Skin epidermis (tissue), 12 donors: ENCODE data around the gene DR1.
A peak's percentile ranks its signal among the peaks of the same experiment; 100 is the strongest.
"Not testable (repeated sequence)": the region's sequence is repeated elsewhere in the genome, so short reads cannot be mapped to it uniquely, and the experiment has no call there.

Experiments used
- H3K27ac ChIP-seq, 21 experiments: fragments of 200-600 bp; sonication (generic) in 11 of 21; one replicate each; pipeline ENCODE4 v1.5.0; 2020; ENCODE audit warnings: mild to moderate bottlenecking in 3 of 21, inconsistent platforms in 2 of 21, moderate library complexity in 2 of 21
- H3K4me3 ChIP-seq, 7 experiments: fragments of 200-600 bp; sonication (generic) in 2 of 7; one replicate each; pipeline ENCODE4 v1.5.0; 2020; ENCODE audit warnings: inconsistent platforms in 2 of 7, mild to moderate bottlenecking in 2 of 7, moderate library complexity in 1 of 7

Gene DR1

DNA sequence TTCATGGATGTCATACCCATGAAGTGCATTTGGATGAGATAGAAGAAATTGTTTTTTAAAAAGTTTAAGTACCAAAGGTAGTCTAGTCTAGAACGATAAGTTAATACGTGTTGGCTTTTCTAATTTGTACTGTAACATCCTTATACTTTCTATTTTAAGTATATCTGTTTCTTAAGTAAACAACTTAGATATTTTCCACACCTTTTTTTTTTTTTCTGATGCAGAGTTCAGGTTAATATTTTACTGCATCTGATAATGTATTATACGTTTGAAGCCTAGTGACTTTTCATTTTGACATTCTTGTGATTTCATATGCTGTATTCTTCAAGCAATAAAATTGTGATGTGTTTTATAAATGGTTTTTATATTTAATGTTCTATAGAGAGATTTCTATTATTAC, 16.5 kb downstream of the DR1 start:
- no peak overlapping the region for H3K27ac ChIP-seq
- no peak overlapping the region for H3K4me3 ChIP-seq

DNA sequence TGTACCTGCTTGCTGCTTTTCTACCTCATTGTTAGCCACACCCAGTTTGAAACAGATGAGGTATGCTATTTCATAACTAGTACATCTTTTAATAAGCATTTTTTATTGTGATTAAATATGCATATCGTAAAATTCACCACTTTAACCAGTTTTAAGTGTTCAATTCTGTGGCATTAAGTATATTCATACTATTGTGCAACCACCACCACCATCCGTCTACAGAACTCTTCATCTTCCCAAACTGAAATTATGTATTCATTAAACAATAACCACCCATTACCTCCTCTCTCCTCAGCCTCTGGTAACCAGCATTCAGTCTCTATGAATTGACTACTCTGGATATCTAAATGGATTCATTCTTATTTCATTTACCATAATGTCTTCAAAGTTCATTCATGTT, 20.1 kb downstream of the DR1 start:
- H3K4me3 ChIP-seq = no peak overlapping the region
- H3K27ac ChIP-seq = no peak overlapping the region

DNA sequence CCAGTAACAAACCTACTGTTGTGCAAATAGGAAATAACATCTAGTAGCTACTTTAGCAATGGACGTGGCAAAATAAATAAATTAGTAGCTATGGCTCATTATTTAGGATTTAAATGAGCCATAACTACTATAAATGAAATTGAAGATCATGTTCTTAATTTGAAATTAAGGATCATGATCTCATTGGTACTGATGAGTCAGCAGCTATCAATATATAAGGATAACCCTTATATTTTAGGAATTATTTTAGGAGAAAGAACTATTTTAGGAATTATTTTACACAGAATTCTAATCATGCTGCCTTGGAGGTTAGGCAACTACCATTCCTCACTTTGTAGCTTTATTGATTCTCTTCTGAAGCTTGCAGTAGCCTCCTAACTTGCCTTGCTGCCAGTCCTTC, 24.0 kb downstream of the DR1 start:
- H3K4me3 ChIP-seq = no peak overlapping the region
- H3K27ac ChIP-seq = no peak overlapping the region

DNA sequence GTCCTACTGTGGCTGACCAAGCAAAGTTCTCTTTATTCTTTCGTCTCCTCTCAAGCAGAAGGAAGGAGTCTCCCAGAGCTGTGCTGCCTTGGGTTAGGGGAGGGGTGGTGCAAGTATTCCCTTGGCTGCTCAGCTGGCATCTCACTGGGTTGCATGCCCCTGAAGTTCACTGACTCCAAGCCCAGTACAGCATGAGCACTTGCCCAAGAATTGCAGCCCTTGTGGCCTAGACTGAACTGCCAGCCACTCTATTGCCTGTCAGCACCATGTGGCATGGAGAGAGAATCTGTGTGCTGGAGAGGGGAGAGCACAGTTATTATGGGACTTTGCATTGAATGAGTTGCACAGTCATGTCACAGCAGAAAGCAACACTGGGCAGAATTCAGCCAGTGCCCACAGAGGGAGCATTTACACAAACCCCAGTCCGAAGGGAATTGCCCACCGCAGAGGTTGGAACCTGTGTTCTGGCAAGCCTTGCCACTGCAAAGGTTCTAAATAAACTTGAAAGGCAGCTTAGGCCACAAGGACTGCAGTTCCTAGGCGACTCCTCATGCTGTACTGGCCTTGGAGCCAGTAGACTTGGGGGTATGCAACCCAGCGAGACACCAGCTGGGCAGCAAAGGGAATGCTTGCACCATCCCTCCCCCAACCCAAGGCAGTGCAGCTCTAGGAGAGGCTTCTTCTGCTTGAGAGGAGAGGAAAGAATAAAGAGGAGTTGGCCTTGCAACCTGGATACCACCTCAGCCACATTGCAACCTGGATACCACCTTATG, 28.8 kb downstream of the DR1 start:
- Histone ChIP-seq H3K4me3 (no peak overlapping the region), H3K27ac (no peak overlapping the region)

DNA sequence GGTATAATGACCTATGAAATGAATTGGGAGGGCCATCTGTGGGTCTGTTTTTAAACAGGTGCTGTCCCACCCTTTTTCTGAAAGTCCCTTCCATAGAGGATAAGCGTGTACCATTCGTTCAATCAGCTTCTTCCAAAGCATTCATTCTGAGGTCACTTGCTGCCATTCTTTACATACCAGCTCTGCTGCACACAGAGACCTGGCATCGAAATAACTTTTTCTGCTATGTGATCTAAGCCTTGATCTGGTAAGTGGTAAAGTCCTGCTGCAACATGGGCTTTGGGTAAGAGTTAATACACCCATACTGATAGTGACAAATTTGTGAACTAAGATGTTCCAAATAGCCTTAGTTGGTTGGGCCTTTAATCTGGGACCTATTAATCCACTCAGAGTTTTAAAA, 38.9 kb downstream of the DR1 start:
- Histone ChIP-seq H3K4me3 (no peak overlapping the region), H3K27ac (no peak overlapping the region)

DNA sequence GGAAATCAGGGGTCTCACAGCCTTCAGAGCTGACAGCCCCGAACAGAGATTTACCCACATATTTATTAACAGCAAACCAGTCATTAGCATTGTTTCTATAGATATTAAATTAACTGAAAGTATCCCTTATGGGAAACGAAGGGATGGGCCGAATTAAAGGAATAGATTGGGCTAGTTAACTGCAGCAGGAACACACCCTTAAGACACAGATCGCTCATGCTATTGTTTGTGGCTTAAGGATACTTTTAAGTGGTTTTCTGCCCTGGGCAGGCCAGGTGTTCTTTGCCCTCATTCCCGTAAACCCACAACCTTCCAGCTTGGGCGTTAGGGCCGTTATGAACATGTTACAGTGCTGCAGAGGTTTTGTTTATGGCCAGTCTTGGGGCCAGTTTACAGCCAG, 40.6 kb downstream of the DR1 start:
- not testable (repeated sequence) for H3K4me3 ChIP-seq, H3K27ac ChIP-seq

DNA sequence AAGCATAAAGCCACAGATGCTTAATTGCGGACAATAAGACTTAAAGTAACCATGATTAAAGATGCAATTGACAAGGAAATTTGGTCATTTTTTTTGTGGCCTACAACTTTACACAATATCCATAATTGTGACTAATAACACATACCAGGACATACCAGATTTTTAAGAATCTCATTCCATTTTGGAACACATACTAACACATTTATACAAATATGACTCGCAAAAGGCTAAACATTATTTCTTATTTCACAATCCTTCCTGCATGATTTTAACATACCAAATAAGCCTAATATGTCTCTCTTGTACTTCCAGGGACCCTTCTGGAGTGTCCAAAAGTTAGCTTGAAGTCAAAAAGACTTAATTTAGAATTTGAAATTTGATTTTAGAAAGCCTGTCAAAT, 48.8 kb downstream of the DR1 start:
- H3K4me3 ChIP-seq = no peak overlapping the region
- H3K27ac ChIP-seq = no peak overlapping the region

DNA sequence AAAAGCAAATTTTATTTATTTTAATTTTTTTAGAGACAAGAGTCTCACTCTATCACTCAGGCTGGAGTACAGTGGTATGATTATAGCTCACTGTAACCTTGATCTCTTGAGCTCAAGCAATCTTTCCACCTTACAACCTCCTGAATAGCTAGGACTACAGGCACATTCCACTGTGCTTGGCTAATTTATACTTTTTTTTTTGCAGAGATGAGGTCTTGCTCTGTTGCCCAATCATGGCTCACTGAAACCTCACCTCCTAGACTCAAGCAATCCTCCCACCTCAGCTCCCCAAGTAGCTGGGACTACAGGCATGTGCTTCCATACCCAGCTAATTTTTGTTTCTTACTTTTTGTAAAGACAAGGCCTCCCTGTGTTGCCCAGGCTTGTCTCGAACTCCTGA, 49.5 kb downstream of the DR1 start:
- no peak overlapping the region for H3K27ac ChIP-seq
- H3K4me3 ChIP-seq = no peak overlapping the region

DNA sequence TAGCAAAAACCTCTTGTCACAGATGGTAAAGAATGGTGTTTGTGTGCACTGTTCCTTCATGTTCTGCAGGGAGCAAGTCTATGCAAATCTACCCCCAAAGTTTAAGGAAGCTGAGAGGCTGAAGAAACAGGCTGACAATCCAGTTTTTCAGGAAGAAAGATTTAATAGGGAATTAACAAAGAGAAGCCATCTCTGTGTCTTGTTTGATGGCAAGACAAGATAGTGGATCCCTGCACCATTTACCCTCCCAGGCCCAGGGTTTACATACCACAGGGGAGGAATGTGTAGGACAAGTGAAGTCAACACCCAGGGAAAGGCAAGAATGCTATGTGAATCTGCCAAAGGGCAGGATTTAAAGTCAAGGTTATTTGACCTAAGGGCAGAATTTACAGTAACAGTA, 54.1 kb downstream of the DR1 start:
- Histone ChIP-seq H3K4me3 (no peak overlapping the region), H3K27ac (no peak overlapping the region)

DNA sequence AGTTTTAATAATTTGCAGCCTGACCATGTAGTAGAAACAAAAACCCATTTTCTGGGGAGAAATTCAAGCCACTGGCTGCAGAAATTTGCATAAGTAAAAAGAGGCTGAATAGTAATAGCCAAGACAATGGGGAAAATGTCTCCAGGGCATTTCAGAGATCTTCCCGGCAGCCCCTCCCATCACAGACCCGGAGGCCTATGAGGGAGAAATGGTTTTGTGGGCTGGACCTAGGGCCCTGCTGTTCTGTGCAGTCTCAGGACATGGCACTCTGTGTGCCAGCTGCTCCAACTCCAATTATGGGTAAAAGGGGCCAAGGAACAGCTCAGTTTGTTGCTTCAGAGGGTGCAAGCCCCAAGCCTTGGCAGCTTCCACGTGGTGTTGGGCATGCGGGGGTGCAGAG, 62.5 kb downstream of the DR1 start:
- H3K4me3 ChIP-seq = no peak overlapping the region
- no peak overlapping the region for H3K27ac ChIP-seq

DNA sequence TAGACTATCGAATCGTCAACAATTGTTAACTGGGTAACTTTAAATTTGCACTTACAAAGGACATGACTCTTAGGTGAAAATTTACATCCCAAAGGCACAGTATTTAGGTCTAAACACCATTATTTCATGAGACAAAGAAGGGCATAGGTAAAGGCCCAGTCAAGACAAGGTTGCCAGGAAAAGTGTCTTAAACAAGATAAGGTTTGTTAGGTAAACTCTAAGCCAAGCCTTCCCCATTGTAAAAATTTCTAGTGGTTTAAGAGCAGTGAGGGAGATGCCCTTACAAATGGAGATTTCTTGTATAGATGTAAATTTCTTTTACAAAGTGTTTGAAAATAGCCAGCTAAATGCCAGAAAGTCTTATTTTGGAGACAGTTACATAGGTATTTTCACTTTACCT, 65.3 kb downstream of the DR1 start:
- Histone ChIP-seq H3K27ac (no peak overlapping the region), H3K4me3 (no peak overlapping the region)

DNA sequence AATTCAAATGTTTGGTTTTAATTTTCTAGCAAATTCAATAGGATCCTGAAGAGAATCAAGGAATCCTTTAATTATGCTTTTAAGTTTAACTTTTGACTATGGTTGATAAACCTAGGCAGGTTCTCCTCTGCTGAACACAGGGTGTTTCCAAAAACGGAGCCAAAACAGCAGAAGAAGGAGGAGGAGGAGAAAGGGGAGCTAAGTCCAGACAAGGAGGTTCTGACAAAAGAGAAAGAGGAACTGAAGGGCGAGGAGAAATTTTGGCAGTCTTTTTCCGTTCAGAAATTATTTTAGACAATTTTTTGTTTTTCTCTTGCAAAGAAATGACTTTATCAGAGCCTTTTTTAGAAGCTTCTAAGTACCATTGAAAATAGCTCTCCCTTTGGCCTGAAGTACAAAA, 69.0 kb downstream of the DR1 start:
- Histone ChIP-seq H3K4me3 (no peak overlapping the region), H3K27ac (peak overlapping the region in 3 of 21 experiments; percentile 0 to 39 (median 24))

DNA sequence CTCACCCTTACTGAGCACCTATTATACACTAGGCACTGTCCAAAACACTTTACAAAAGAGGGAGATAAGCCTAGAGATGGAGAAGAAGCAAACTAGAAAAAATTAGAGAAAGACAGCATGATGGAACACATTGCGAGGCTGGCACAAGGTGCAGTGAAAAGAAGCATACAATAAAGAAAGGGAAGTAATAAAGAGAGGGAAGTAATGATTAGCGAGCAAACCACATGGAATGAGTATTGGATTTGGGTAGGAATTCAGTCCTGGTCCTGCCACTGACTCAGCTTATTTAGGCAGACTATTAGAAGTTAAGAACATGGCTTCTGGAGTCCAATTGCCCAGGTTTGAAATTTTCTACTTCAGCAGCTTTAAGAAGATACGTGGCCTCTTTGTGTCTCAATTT, 69.6 kb downstream of the DR1 start:
- no peak overlapping the region for H3K4me3 ChIP-seq
- H3K27ac ChIP-seq = peak overlapping the region in 1 of 21 experiments; percentile 39

DNA sequence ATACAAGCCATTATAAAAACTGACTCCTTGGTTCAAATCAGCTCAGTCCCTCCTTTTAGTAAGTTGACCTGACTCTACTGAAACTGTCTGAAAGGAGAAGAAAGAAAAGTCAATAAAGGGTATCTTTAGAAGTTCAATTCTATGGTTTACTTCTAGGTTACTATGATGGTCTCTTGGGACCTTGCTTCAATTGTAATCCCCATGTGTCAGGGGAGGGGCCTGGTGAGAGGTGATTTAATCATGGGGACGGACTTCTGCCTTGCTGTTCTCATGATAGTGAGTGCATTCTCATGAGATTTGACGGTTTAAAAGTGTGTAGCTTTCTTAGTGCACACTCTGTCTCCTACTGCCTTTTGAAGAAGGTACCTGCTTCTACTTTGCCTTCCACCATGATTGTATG, 70.5 kb downstream of the DR1 start:
- H3K4me3 ChIP-seq = no peak overlapping the region
- H3K27ac ChIP-seq = no peak overlapping the region
